Gastrocnemius medialis (tissue), 4 donors: Measurements from ENCODE around the gene NUCB2.

Experiments used
- POLR2A ChIP-seq, 2 donors: fragments of 450-650 bp; IDR thresholded peaks; one replicate each; pipeline ENCODE4 v1.6.1; 2017; ENCODE audit warnings: antibody characterized with exemption in 2 of 2, mild to moderate bottlenecking in 2 of 2, moderate library complexity in 2 of 2
- TF ChIP-seq, protein P1 (sequence below), 5 experiments: fragments of 450-650 bp in 3 of 5; fragments of 200-600 bp in 2 of 5; sonication (generic) in 2 of 5; IDR thresholded peaks in 4 of 5; conservative IDR thresholded peaks in 1 of 5; 1 replicate in 4 of 5; 2 replicates in 1 of 5; pipeline ENCODE4 v1.5.1; 2016 to 2019; ENCODE audit warnings: antibody characterized with exemption in 5 of 5, mild to moderate bottlenecking in 3 of 5, moderate library complexity in 3 of 5

DNA sequence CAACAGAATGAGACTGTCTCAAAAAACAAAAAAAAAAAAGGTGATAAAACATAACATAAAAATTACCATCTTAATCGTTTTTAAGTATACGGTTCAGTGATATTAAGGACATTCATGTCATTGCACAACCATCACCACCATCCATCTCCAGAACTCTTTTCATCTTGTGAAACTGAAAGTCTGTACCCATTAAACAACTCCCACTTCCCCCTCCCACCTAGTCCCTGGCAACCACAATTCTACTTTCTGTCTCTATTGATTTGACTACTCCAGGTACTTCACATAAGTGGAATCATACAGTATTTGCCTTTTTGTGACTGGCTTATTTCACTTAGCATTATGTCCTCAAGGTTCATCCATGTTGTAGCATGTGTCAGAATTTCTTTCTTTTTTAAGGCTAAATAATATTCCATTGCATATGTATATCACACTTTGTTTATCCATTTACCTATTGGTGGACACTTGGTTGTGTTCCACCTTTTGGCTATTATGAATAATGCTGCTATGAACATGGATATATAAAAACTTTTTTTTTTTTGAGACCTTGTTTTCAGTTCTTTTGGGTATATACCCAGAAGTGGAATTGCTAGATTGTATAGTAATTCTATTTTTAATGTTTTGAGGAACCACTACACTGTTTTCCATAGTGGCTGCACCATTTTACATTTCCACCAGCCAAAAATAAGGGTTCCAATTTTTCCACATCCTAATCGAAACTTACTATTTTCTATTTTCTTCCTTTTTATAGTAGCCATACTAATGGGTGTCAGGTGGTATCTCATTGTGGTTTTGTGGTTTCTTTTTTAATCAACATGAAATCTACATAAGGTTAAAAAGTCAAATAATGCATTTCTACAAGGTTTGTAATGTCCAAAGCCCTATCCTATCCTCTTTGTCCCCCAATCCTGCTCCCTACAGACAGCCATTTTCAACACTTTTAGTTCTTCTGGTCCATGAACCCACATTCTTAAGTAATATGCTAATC, 45.4 kb upstream of the NUCB2 start:
- TF ChIP-seq, protein P1, sequence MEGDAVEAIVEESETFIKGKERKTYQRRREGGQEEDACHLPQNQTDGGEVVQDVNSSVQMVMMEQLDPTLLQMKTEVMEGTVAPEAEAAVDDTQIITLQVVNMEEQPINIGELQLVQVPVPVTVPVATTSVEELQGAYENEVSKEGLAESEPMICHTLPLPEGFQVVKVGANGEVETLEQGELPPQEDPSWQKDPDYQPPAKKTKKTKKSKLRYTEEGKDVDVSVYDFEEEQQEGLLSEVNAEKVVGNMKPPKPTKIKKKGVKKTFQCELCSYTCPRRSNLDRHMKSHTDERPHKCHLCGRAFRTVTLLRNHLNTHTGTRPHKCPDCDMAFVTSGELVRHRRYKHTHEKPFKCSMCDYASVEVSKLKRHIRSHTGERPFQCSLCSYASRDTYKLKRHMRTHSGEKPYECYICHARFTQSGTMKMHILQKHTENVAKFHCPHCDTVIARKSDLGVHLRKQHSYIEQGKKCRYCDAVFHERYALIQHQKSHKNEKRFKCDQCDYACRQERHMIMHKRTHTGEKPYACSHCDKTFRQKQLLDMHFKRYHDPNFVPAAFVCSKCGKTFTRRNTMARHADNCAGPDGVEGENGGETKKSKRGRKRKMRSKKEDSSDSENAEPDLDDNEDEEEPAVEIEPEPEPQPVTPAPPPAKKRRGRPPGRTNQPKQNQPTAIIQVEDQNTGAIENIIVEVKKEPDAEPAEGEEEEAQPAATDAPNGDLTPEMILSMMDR (IDR thresholded peaks at IDR 0.05 in 4 of 5, conservative IDR thresholded peaks at IDR 0.05 in 1 of 5) = no peak
- no peak for TF ChIP-seq POLR2A (IDR thresholded peaks at IDR 0.05)
